ENCODE data around the gene SMLR1.

DNA sequence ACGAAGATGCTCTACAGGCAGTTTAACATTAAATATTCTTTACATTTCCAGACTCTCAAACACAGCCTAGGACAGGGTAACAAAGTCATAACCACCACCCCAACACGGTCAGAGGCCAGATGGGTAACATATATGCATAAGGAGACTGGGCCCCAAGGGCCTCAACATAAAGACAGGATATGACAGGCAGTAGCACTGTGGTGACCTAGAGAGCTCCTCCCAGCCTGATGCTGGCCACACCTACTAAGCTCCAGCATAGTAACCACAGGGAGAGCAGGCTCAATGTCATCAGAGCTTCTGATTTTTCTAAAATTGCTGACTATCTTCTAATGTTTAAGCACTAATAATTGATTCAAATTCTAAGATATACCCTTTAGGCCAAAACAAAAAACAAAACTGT lies 21.7 kb downstream of the SMLR1 start:
- TF ChIP-seq CTCF (IDR thresholded peaks at IDR 0.05) (no peak), ZFX (IDR thresholded peaks at IDR 0.05; ENCODE audit: borderline replicate concordance) (no peak)

Measured in 22Rv1 (cell line).